DMS114 treated with DMSO at 0.1 percent for 48 hours (cell line): Measurements from ENCODE around the gene ZNF860.
"Not testable (repeated sequence)": the region's sequence is repeated elsewhere in the genome, so short reads cannot be mapped to it uniquely, and the experiment has no call there.

Experiments used
- DNase-seq: peaks from one replicate; lab custom pipeline; 2025; ENCODE audit not compliant: unreplicated experiment; lab: John Stamatoyannopoulos, UW

The ZNF860 gene

GRCh38 chr3:31960793-31961431 is 20.6 kb upstream of the ZNF860 start:
- no peak for DNase-seq

DNA sequence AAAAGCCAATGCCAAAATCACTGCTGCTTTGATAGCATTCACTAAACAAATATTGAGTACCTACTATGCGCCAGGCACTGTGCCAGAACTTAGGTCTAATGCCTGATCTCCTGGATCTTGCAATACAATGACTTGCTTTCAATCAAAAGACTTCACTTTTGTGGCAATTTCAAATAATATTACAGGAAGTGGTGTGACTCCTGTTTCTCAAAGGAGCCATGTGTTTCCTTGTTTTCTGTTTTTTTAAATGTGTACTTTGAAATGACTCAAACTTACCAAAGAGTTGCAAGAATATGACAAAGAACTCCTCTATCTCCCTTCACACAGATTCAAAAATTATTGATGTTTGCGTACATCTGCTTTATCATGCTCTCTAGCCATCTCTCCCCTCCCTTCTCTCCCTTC is 18.7 kb upstream of the ZNF860 start:
- no peak for DNase-seq

DNA sequence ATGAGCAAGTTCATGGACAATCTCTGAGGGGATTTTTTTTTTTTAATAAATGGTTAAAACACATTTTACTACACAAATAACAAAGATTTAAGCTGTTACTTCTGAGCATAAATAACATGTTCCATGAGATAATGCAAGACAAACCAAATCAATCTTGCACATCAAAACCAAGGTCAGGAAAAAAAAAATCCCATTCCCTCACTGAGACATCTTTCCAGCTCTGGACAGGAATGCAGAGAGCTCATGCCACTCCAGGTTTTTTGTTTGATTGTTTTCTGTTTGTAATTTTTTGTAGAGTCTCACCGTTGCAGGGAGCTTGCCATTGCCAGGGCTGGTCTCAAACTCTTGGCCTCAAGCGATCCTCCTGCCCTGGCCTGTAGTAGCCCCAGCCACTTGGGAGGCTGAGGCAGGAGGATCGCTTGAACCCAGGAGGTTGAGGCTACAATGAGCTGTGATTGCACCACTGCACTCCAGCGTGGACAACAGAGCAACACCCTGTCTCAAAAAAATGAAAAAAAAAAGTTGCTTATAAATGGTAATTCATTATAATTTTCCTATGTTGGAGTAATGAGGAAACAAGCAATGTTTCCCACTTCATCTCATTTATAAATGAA is 14.5 kb upstream of the ZNF860 start:
- DNase-seq = no peak

DNA sequence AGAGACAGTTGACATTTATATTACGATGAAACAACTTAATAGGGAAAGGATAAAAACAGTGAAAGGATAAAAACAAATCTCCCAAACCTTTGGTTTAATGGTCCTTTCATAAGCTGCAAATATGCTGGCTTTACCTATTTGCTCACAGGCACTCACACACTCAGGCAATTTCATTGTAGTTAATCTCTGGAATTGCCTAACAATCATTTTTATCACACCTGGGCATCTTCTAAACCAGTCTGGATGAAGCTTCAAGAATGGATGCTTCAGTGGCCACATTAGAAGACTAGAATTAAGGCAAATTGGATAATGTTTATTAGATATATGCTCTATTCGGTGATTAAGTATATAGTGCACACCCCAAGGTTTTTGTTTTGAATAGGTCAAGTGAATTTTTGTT is 14.0 kb upstream of the ZNF860 start:
- no peak for DNase-seq

GRCh38 chr3:31968369-31968926 is 13.1 kb upstream of the ZNF860 start:
- DNase-seq = peak; percentile 40

GRCh38 chr3:31968927-31969418 is 12.6 kb upstream of the ZNF860 start:
- DNase-seq = peak; percentile 57

GRCh38 chr3:31971607-31972006 is 9.9 kb upstream of the ZNF860 start:
- no peak for DNase-seq

DNA sequence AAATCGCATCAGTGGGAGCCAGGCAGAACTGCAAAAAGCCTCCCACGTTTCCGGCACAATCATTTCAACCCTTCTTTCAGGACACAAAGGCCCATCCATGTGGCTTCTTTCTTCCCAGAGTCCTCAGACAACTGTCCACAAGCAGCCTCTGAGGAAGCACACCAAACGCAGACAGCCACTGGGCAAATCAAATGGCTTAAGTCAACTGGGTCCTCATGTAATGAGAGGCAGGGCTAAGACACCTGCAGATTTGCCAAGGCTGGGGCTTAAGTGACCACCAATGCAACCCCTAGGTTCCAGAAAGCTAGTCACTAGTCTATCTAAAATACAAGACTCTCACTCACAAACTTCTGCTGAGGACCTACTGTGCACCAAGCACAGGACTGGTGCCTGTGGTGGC is 8.5 kb upstream of the ZNF860 start:
- no peak for DNase-seq

GRCh38 chr3:31973837-31974236 is 7.7 kb upstream of the ZNF860 start:
- DNase-seq = no peak

DNA sequence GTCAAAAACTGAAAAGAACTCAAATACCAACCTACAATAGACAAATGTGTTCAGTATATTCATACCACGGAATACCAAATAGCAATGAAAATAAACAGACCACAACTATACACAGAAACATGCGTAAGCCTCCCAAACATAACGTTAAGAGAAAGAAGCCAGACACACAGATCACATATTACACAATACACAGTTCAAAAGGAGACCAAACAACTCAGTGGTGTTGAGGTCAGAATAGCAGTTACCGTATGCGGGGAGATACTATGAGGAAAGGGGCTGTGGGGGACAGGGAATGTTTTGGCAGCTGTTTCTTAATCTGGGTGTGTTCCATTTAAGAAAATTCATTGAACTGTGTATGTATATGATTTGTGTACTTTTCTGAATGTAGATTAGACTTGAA is 7.1 kb upstream of the ZNF860 start:
- DNase-seq = no peak

GRCh38 chr3:31974964-31975363 is 6.6 kb upstream of the ZNF860 start:
- DNase-seq = no peak

DNA sequence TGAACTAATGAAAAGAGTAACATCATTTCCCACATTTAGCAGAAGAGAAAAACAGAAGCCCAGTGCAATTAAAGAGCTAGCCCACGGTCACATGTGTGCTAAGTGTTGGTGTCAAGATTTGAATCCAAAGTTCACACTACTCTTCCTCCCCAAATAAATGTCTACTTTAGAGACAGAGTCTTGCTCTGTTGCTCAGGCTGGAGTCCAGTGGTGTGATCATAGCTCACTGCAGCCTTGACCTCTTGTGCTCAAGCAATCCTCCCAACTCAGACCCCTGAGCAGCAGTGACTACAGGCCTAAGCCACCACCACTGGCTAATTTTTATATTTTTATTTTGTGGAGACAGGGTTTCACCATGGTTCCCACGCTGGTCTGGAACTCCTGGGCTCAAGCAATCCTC is 5.2 kb upstream of the ZNF860 start:
- DNase-seq = no peak

DNA sequence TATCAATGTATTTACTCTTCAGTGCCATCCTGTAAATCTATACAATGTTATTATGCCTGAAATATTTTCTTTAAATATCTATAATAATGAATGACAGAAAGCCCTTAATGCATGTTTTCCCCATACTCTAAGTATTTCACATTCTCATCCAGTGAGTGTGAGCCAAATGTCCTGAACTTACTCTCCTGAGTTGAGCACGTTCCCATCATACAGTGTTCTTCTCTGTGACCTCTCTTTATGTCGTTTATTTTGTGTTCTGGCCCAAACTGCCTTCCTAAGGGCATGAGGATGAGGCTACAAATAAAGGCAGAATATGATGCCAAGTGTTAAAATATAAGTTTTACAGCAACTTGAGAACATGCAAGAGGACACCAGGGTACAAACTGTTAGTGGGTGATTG is 3.8 kb upstream of the ZNF860 start:
- no peak for DNase-seq

- DNase-seq = no peak
These were observed 3.0 kb upstream of the ZNF860 start for GRCh38 chr3:31978553-31978952.

GRCh38 chr3:31979001-31979697 is 2.4 kb upstream of the ZNF860 start:
- no peak for DNase-seq

DNA sequence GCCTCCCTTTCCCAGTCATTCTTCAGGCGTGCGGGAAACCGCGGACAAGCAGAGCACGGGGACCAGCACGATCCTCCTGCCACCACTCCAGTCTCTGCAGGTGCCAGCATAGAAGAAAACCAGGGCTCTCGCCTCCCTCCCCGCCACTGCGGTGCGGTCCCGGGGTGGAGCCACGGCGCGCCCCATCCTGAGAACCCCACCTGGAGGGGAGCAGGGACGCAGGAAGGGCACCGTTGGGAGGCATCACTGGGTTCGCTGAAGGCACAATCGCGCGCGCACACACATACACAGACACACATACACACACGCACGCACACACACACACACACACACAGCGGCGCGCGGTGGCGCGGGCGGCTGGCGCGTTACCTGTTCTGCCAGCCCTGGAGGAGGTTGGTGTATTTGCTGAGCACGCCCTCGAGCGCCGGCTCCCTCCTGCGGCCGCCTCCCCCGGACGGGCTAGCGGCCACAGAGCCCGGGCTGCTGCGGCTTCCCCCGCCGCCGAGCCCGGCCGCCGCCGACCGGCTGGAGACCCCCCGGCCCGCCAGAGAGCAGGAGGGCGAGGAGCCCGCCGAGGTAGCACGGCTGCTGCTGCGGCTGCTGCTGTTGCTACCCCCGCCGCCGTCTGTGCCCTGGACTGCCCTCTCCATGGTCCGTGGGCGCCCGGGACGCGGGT is 882 bp upstream of the ZNF860 start:
- DNase-seq = no peak

- DNase-seq = no peak
These were observed 2.8 kb downstream of the ZNF860 start for GRCh38 chr3:31984321-31984720.

- no peak for DNase-seq
These were observed 4.3 kb downstream of the ZNF860 start for GRCh38 chr3:31985831-31986230.

- DNase-seq = no peak
These were observed 6.7 kb downstream of the ZNF860 start for GRCh38 chr3:31988271-31988670.

DNA sequence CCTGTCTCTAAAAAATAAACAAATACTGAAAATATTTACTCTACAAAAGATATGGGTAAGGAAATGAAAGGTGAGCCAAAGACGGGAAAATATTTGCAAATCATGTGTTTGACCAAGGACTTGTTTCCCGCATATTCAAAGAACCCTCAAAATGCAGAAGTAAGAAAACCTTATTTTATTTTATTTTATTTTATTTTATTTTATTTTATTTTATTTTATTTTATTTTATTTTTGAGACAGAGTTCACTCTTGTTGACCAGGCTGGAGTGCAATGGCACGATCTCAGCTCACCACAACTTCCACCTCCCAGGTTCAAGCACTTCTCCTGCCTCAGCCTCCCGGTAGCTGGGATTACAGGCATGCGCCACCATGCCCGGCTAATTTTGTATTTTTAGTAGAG is 11.4 kb downstream of the ZNF860 start:
- DNase-seq = not testable (repeated sequence)

GRCh38 chr3:31993843-31994242 is 12.3 kb downstream of the ZNF860 start:
- DNase-seq = no peak
